Ovary (tissue), 9 donors: ENCODE measurements around the gene PTMS. TPM values are rescaled to one million over a fixed set of nuclear protein-coding genes. Genes with fewer than 3 reads are reported as not detected.
A peak's percentile ranks its signal among the peaks of the same experiment; 100 is the strongest.

Experiments
- DNase-seq, 5 donors: peaks; one replicate each; pipeline ENCODE4 v3.0.0-alpha.2; 2019 to 2020
- H3K27ac ChIP-seq, 2 donors: fragments of 200-600 bp; one replicate each; pipeline versions ENCODE4 v1.5.1 to v1.8.0; 2019 to 2022
- H3K27me3 ChIP-seq: fragments of 200-600 bp; one replicate; pipeline ENCODE4 v1.8.0; 2022
- H3K36me3 ChIP-seq: fragments of 200-600 bp; sonication (generic); one replicate; pipeline ENCODE4 v1.5.1; 2019
- H3K4me1 ChIP-seq: one replicate; pipeline ENCODE4 v1.8.1; 2013; ENCODE audit warnings: mild to moderate bottlenecking, moderate library complexity; ENCODE audit not compliant: insufficient read depth
- H3K4me3 ChIP-seq: fragments of 200-600 bp; sonication (generic); one replicate; pipeline ENCODE4 v1.5.1; 2017
- H3K9me3 ChIP-seq, 2 donors: fragments of 200-600 bp in 1 of 2; sonication (generic) in 1 of 2; one replicate each; pipeline versions ENCODE4 v1.5.1 to v1.8.1; 2013 to 2019; ENCODE audit warnings: mild to moderate bottlenecking in 1 of 2, moderate library complexity in 1 of 2
- EP300 ChIP-seq: sonication (generic); formaldehyde crosslinking; IDR thresholded peaks from one replicate; pipeline ENCODE4 v1.6.1; 2017; ENCODE audit warnings: antibody characterized with exemption
- POLR2A ChIP-seq: fragments of 450-650 bp; IDR thresholded peaks from one replicate; pipeline ENCODE4 v1.6.1; 2017; ENCODE audit warnings: antibody characterized with exemption, mild to moderate bottlenecking, moderate library complexity
- WGBS, 3 donors: extraction: QIAGEN DNeasy Blood & Tissue Kit in 1 of 3; methylation state at CpG; one replicate each; pipeline versions ENCODE4 v1.1.5 to v1.1.7; 2013 to 2017; 5-methylcytosine and 5-hydroxymethylcytosine counted together
- intact Hi-C, 4 donors: fragments of 100-400 bp; cut with DNase I; formaldehyde crosslinking; loops; one replicate each; pipeline versions ENCODE4 v1.11.0 to v1.15.1; 2022 to 2023
- polyA plus RNA-seq, 2 donors: library from polyadenylated mRNA; stranded (reverse); fragments of 200-250 nt in 1 of 2; fragments of 350-450 nt in 1 of 2; fragmentation: Illumina TruSeq in 1 of 2; extraction: RNeasy Lipid Tissue Mini Kit (QIAGEN cat#74804) in 1 of 2; gene quantifications; one replicate each; pipeline ENCODE4 v1.2.3, GENCODE V29; 2013 to 2014
- total RNA-seq, 7 donors: library from RNA; depleted of rRNA in 2 of 7; stranded (reverse); fragments of >200 nt in 2 of 7; fragmentation: NEBNext Ultra II Directional in 3 of 7; extraction: Animal tissue kit (Norgen Biotek cat#: 25700) in 3 of 7; gene quantifications; one replicate each; pipeline versions ENCODE4 v1.1.0 to v1.2.4, GENCODE V29; 2016 to 2023
- TF ChIP-seq, protein P1 (sequence below), 3 donors: fragments of 450-650 bp in 2 of 3; fragments of 200-600 bp in 1 of 3; IDR thresholded peaks; one replicate each; pipeline versions ENCODE4 v1.5.1 to v1.8.0; 2016 to 2022; ENCODE audit warnings: antibody characterized with exemption in 3 of 3, mild to moderate bottlenecking in 1 of 3
- donor health status: DM: no; HTN: no; CAD: no; lungs with moderate emphysema.
- donor health status: DM: no; HTN: no; CAD: no.
- donor health status: Bipolar disorder and iron deficiency.
- donor health status: DM: yes; HTN: yes; CAD: no.
- donor health status: DM: no; HTN: no; CAD: no.
- donor health status: DM: yes; HTN: yes; CAD: no.

PTMS gene
- total and polyA plus RNA-seq, 9 donors, result 100 to 1,013 (median 576) TPM

DNA sequence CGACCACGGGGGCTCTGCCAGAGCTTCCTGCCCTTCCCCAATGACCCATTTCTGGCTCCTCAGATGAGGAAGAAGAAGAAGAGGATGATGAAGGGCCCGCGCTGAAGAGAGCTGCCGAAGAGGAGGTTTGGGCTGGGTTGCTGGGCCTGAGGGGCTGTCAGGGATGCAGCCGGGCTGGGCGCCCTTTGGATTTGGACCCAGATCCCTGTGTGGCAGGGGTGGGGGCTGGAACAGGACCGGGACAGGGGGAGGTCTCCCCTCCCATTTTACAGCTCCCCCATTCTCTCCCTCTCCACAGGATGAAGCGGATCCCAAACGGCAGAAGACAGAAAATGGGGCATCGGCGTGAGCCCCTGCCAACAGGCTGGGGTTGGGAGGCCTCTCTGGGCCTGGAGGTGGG, 3.9 kb downstream of the PTMS start:
- H3K27ac ChIP-seq, result peak overlapping the region in 1 of 2 donors; percentile 22
- no peaks in the 10 kb centered on the region for H3K36me3 ChIP-seq
- peaks cover 19% of the 10 kb centered on the region for H3K4me1 ChIP-seq
- intact Hi-C loops, result loop anchor here in 1 of 4 donors (10.0 kb wide), 1 partner anchor 215 kb away; the partner anchor contains the start of gene IFFO1
- no peaks in the 10 kb centered on the region for H3K9me3 ChIP-seq
- 65 to 74% (median 65%) methylated on average over 12 of the region's 12 CpGs for WGBS, 3 donors
- no peak for TF ChIP-seq EP300
- TF ChIP-seq POLR2A, result no peak
- TF ChIP-seq, protein P1, sequence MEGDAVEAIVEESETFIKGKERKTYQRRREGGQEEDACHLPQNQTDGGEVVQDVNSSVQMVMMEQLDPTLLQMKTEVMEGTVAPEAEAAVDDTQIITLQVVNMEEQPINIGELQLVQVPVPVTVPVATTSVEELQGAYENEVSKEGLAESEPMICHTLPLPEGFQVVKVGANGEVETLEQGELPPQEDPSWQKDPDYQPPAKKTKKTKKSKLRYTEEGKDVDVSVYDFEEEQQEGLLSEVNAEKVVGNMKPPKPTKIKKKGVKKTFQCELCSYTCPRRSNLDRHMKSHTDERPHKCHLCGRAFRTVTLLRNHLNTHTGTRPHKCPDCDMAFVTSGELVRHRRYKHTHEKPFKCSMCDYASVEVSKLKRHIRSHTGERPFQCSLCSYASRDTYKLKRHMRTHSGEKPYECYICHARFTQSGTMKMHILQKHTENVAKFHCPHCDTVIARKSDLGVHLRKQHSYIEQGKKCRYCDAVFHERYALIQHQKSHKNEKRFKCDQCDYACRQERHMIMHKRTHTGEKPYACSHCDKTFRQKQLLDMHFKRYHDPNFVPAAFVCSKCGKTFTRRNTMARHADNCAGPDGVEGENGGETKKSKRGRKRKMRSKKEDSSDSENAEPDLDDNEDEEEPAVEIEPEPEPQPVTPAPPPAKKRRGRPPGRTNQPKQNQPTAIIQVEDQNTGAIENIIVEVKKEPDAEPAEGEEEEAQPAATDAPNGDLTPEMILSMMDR (IDR thresholded peaks at IDR 0.05), result no peak
- DNase-seq, result no peak
- no peak overlapping the region for H3K4me3 ChIP-seq
- no peaks in the 10 kb centered on the region for H3K27me3 ChIP-seq

DNA sequence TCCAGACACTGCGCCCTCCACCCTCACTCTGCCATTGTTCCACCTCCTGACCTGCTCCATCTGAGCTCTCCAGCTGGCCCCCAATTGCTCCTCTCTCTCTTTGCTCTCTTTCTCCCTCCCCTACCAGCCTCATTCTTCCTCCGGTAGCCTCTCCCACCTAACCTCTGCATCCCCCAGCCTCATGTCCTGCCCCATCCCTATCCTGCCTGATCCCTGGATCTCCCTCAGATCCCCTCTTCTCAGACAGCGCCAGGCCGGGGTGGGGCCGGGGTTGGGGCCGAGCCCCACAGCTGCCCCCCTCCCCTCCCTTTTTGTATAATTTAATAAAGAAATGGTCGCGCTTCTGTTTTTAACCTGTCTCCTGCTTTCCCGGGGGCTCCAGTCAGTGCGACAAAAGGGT, 4.4 kb downstream of the PTMS start:
- H3K27ac ChIP-seq, result peak overlapping the region in 1 of 2 donors; percentile 22
- DNase-seq, result no peak
- peaks cover 17% of the 10 kb centered on the region for H3K4me1 ChIP-seq
- H3K9me3 ChIP-seq, result no peaks in the 10 kb centered on the region
- intact Hi-C loops, result loop anchor here in 1 of 4 donors (10.0 kb wide), 1 partner anchor 216 kb away; the partner anchor contains the start of gene IFFO1
- 58 to 67% (median 63%) methylated on average over 10 of the region's 10 CpGs for whole genome bisulfite sequencing, 3 donors
- H3K36me3 ChIP-seq, result no peaks in the 10 kb centered on the region
- TF ChIP-seq, protein P1 (IDR thresholded peaks at IDR 0.05), result no peak
- TF ChIP-seq EP300 (no peak), POLR2A (no peak)
- H3K27me3 ChIP-seq, result no peaks in the 10 kb centered on the region
- no peak overlapping the region for H3K4me3 ChIP-seq

DNA sequence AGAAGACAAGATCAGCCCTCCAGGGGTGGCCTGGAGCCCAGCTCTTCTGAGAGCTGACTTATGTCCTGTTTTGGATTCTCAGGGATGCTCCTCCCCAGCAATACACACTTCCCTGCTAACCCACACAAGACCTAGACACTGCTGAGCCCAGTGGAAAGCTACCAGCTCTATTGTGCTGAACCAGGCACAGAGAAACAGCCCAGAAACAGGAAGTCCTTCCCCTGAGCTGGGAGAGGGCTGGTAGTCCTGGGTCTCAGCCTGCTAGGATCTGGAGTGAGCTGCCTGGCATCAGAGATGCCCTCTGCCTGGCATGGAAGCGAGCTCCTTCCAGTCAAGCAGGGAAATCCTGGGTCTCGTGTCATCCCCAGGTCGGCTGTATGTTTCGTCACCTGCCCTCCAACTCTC, 4.9 kb downstream of the PTMS start:
- Histone ChIP-seq H3K27ac (peak overlapping the region; percentile 7 to 55), H3K4me1 (peaks cover 17% of the 10 kb centered on the region), H3K27me3 (no peaks in the 10 kb centered on the region), H3K4me3 (no peak overlapping the region), H3K9me3 (no peaks in the 10 kb centered on the region), H3K36me3 (no peaks in the 10 kb centered on the region)
- intact Hi-C loops, result loop anchor here in 1 of 4 donors (10.0 kb wide), 1 partner anchor 216 kb away; the partner anchor contains the start of gene IFFO1
- 79 to 87% (median 83%) methylated on average over 3 to 4 of the region's 4 CpGs for WGBS, 3 donors
- no peak for DNase-seq
- no peak for TF ChIP-seq POLR2A
- TF ChIP-seq, protein P1 (IDR thresholded peaks at IDR 0.05), result no peak
- TF ChIP-seq EP300, result no peak

DNA sequence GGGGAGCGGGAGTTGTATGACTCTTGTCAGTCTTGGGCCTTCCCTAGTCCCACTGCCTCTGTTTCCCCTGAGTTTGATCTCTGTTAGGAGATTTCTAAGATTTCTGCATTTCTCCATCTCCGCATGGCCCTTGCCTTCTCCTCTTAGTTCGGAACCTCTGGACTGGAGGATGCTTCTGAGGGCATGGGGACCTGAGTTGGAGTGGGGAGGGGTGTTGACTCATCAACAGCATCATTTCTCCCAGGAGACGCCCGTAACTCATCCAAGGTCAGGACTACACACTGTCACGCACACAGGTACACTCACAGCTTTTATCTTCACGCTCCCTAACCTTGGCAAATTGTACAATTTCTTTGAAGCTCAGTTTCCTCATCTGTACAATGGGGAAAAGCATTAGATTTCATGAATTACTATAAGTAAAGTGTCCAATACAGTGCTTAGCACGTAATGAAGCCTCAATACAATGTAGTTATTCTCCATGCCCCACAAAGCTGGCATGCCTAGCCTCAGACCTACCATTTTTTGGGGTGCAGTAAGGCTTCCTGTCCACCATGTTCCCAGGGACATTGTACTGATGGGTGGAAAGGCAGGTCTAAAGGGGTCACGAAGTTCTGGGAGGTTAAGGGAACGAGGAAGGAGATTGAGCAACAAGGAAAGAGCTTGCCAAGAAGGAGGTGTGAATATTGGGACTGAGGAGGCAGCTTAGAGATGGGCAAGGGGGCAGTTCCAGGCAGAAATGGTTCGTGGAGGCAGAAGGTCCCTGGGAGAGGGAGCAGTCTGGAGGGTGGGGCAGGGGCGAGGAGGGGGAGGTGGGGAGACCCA, 5.6 kb downstream of the PTMS start:
- no peaks in the 10 kb centered on the region for H3K27me3 ChIP-seq
- H3K4me1 ChIP-seq, result peaks cover 17% of the 10 kb centered on the region
- H3K4me3 ChIP-seq, result peak overlapping the region; percentile 16
- intact Hi-C loops, result loop anchor here in 1 of 4 donors (10.0 kb wide), 1 partner anchor 217 kb away; the partner anchor contains the start of gene IFFO1
- DNase-seq, result peak in 1 of 5 donors; percentile 55
- TF ChIP-seq POLR2A (no peak), EP300 (no peak)
- TF ChIP-seq, protein P1 (IDR thresholded peaks at IDR 0.05), result peak in 1 of 3 donors; percentile 11
- 61 to 64% (median 62%) methylated on average over 12 of the region's 12 CpGs for WGBS, 3 donors
- H3K9me3 ChIP-seq, result no peaks in the 10 kb centered on the region
- H3K27ac ChIP-seq, result peak overlapping the region; percentile 55 to 62
- no peaks in the 10 kb centered on the region for H3K36me3 ChIP-seq
